Stimulated activated CD8-positive, alpha-beta memory T cell treated with anti-CD3 and anti-CD28 coated beads, Interleukin-4, amount 100 ng/mL, for 4 hours (primary cell): Measurements from ENCODE around the gene ALAD.

Experiments
- DNase-seq, 2 donors: peaks; one replicate each; pipeline ENCODE4 v3.0.0-alpha.2; 2020; ENCODE audit warnings: low read depth in 2 of 2, low spot score in 1 of 2

ALAD gene

DNA sequence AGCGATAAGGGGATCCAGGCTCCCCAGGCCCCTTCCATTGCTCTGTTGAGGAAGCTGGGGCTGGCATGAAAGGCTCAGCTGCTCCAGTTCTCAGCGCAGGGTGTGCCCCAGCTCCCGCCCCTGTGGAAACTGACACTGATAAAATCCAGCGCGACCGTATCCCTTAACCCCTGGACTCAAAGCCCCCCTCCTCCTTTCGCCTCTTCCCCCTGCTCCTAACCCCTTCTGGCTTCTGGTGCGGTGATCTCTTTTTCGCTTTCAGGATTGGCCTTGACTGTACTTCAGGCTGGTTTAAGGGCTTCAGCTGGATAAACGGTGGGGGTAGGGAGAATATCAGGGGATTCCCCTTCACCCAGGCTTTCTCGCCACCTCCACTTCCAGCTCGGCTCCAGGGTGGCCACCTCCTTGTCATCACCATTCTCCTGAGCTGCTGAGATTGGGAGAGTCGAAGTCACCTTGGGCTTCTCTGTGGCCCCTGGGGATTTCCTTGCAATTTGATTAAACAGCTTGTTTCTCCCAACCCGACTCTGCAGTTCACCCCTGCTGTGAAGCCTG is 50.9 kb downstream of the ALAD start:
- no peak for DNase-seq

DNA sequence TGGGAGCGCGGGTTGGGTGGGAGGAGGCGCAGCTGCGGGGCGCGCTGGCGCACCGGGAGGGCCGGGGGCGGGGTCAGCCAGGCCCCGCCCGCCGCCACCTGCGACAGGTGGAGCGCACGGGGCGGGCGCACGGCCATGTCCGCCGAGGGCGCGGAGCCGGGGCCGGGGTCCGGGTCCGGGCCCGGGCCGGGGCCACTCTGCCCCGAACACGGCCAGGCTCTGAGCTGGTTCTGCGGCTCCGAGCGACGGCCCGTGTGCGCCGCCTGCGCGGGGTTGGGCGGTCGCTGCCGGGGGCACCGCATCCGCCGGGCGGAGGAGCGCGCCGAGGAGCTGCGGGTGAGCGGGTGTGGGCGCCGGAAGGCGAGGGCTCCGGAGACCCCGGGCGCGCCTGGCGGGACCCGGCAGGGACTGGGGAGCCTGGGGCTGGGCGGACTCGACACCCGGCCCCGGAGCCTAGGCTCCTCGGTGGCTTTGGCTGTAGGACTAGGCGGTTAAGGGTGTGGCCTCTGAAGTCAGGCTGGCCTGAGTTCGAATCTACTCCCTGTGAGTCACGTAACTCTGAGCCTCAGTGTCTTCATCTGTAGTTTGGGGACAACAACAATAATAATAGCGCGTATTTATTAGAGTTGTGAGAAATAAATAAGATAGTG is 51.5 kb downstream of the ALAD start, which contains the start of gene BSPRY:
TSS of gene BSPRY (plus strand) at position 97 of the 650 bp plus-strand sequence. CDS start at position 136, 39 bp downstream.
- no peak for DNase-seq

DNA sequence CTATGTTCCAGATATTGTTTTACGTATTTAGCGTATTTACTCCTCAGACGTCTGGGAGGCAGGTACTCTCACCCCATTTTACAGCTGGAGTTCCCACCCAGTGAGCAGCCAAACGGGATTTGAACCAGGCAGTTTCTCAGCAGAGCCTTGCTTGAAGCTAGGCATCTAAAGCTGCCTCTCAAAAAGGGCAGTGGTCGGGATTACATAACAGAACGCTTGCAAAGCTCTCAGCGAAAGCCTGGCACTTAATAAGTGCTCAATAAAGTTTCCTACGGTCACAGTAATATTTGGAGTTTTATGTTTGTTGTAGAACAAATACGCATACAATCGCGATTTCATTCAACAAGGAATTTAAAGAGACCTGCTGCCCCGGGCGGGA is 52.0 kb downstream of the ALAD start:
- DNase-seq = no peak

DNA sequence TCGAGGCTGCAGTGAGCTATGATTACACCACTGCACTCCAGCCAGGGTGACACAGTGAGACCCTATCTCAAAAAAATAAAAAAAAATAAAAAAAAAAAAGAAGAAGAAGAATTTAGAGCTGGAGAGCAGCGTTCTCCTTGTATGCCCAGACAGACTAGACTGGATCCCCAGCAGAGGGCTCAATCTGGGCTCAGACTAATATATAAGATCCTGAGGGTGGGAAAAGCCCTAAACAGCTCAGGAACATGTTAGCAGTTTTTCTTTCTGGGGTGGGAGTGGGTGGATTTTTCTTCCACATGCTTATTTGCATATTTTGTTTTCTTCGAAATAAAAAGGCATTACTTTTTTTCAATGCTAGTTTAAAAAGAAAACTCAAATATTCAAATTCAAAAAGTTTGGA is 52.6 kb downstream of the ALAD start:
- no peak for DNase-seq

DNA sequence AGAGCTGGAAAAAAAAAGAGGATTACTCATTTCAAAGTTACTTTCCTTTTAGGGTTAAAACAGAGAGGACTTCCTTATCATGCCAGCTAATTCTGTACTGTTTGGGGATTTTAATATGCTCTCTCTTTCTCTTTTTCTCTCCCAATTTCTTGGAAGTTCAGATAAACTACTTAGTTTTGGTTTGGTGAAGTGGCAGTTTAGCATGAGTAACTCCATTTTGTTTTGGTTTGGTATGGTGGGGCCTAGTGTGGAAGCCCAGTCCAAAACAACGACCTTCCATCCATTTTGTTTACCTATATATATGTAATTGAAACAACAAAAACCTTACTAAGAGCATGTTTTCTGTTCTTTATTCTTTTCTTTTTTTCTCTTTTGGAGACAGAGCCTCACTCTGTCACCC is 55.4 kb downstream of the ALAD start:
- no peak for DNase-seq

DNA sequence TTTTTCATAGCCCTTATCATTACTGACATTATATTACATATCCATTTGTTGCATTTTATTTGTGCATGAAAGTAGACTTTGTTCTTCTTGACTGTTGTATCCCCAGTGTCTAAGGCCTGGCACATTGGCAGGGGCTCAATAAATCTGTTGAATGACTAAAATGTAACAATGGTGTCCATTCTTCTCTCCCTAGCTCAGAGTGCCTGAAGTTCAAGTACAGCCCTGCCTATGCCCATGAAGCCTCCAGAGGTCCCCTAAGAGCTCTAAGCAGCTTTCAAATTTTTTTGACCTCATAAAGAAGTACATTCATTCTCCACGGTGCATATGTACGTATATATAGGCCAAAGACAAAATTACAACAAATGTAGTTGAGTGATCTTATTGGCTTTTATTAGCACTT is 55.9 kb downstream of the ALAD start:
- no peak for DNase-seq

DNA sequence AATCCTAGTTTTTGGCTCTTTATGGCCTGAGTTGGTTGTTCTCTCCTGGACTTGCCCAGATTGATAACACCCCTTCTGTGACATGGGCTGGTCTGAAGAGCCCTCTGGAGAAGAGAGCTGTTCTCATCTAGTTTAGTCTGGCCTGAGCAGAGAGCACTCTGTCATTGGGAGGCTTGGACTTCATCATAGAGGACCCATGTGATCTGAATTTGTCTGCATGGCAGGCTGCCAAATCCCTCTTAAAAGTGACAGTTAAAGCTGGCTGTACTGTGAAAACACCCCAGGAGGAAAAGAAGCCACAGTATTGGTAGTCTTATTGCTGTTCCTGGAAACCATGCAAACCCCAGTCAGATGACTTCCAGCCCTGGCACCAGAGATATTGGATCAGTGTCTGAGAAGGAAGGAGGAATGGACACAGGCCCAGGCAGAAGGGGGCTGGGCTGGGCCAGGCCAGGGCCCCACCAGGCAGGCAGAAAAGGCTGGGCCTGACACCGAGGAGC is 57.3 kb downstream of the ALAD start:
- DNase-seq = no peak

DNA sequence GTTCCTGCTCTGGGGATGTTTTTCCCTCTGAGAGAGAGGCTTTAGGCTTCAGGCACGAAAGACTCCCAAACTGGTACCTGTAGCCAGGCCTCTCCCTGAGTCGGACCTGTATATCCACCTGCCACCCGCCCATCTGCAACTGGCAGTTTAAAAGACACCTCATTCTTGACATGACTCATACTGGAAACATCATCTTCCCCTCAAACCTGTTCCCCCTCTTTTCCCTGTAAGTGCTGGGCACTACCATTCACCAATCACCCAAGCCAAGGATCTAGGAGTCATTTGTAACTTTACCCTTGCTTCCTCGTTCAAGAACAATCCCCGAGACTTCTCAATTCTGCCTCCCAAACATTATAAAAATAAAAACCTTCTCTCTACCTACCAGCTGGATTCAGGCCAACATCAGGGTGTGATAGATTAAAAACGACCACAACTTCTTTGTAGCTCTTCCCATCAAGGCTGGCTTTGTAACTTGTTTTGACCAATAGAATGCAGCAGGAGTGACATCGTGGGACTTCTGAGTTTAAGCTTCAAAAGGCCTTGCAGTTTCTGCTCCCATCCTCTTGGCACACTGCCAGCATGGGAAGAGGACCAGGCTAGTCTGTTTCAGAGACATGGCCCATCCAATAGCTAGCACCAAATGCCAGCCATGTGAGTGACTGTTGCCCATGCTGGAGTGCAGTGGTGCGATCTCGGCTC is 59.2 kb downstream of the ALAD start:
- DNase-seq = no peak

DNA sequence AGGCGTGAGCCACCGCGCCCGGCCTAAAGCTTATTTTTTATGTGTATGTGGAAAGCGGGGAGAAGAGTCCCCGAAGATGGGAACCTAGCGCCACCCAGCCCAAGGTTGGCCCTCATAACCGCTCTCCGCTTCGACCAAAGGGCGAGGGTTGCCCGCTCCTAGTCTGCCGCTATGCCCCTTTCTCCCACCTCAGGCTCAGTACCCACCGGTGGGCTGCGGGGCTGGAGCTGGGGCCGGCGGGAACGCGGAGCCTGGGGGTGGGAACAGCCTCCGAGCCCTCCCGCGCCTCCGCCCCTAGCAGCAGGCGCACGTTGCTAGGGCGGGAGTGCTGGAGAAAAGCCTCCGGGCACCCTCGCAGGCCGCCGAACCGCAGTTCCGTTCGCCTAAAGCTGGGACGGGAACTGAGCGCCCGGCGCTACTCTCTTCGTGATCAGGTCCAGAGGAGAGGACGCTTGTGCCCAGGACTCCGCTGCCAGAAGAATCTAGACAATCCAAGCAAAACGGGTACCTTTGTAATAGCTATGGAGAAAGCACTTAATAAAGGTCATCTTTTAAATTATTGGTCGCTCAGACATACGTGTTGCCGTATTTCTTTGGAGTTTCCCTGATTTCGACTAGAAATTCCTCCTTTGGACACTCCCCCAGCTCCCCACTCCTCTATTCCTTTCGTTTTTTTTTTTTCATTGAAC is 60.9 kb downstream of the ALAD start, which contains the start of gene WDR31:
TSS of gene WDR31 (minus strand) at position 265 of the 689 bp plus-strand sequence. CDS start 8,253 bp downstream, outside the sequence.
- peak; percentile 61 to 64 for DNase-seq

DNA sequence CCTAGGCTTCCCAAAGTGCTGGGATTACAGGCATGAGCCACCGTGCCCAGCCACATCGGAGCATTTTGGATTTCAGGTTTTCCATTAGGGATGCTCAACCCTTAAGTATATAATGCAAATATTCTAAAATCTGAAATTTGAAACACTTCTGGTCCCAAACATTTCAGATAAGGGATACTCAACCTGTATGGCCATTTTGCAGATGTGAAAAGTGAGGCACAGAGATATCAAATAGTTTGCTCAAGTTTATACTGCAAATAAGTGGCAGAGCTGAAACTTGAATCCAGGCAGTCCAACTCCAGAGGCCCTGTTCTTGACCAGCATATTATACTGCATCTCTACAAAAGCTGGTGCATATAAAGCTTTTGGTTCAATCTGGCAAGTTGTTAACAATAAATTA is 63.4 kb downstream of the ALAD start:
- DNase-seq = no peak
